Measurements from ENCODE around the gene KRR1.

- no peak for TF ChIP-seq POLR2AphosphoS5 (IDR thresholded peaks at IDR 0.05; ENCODE audit: low read depth, low read length)
- TF ChIP-seq RFX5 (IDR thresholded peaks at IDR 0.05; ENCODE audit: low read length), result no peak
- TF ChIP-seq TAF1 (IDR thresholded peaks at IDR 0.05; ENCODE audit: borderline replicate concordance, low read depth, low read length), result no peak
- TF ChIP-seq MXI1 (IDR thresholded peaks at IDR 0.05; ENCODE audit: low read depth, low read length), result no peak
- TF ChIP-seq FOSL2 (IDR thresholded peaks at IDR 0.05; ENCODE audit: borderline replicate concordance, low read depth), result no peak
- TF ChIP-seq CTCF (IDR thresholded peaks at IDR 0.05), result no peak
- TF ChIP-seq ELF1 (IDR thresholded peaks at IDR 0.05), result no peak
- no peak for TF ChIP-seq TCF12 (IDR thresholded peaks at IDR 0.05)
- no peak for TF ChIP-seq EP300 (IDR thresholded peaks at IDR 0.05; ENCODE audit: borderline replicate concordance in 1 of 2, low read depth in 1 of 2, low read length in 1 of 2)
- TF ChIP-seq, protein P1, sequence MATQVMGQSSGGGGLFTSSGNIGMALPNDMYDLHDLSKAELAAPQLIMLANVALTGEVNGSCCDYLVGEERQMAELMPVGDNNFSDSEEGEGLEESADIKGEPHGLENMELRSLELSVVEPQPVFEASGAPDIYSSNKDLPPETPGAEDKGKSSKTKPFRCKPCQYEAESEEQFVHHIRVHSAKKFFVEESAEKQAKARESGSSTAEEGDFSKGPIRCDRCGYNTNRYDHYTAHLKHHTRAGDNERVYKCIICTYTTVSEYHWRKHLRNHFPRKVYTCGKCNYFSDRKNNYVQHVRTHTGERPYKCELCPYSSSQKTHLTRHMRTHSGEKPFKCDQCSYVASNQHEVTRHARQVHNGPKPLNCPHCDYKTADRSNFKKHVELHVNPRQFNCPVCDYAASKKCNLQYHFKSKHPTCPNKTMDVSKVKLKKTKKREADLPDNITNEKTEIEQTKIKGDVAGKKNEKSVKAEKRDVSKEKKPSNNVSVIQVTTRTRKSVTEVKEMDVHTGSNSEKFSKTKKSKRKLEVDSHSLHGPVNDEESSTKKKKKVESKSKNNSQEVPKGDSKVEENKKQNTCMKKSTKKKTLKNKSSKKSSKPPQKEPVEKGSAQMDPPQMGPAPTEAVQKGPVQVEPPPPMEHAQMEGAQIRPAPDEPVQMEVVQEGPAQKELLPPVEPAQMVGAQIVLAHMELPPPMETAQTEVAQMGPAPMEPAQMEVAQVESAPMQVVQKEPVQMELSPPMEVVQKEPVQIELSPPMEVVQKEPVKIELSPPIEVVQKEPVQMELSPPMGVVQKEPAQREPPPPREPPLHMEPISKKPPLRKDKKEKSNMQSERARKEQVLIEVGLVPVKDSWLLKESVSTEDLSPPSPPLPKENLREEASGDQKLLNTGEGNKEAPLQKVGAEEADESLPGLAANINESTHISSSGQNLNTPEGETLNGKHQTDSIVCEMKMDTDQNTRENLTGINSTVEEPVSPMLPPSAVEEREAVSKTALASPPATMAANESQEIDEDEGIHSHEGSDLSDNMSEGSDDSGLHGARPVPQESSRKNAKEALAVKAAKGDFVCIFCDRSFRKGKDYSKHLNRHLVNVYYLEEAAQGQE (IDR thresholded peaks at IDR 0.05; ENCODE audit: low read depth, low read length), result no peak
These were observed 31.5 kb upstream of the KRR1 start for GRCh38 chr12:75542942-75543341.

Data from SK-N-SH (cell line).